GM19452 (cell line): ENCODE results near the gene PLPP3.

Source experiments
- ATAC-seq: cut with Tn5 transposase; IDR thresholded peaks from one replicate; pipeline ENCODE4 v1.9.1; 2021; ENCODE audit not compliant: unreplicated experiment

The PLPP3 gene

DNA sequence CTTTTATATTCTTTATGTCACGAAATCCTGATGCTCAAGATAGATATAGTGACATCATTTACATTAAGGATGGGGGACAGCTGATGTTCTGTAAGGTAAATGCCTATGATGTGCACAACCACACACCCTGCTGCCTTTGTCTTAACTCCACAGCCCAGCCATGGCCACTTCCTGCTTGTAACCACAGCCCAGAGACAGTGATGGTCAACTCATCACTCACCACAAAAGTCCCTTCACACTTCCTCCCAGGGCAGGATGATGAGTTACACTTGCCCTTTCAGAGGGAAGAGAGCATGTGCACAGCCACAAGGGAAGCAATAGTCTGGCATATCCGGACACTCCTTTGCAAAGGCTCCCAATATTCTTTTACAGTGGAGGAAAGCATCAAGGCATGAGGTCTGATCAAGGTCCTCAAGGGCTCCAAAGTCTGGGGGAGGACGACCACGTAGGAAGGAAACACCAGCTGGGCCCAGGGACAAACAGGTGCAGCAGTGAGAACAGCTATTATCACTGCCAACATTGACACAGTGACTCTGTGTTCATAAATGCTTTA, 53.8 kb downstream of the PLPP3 start:
- peak; percentile 86 for ATAC-seq

DNA sequence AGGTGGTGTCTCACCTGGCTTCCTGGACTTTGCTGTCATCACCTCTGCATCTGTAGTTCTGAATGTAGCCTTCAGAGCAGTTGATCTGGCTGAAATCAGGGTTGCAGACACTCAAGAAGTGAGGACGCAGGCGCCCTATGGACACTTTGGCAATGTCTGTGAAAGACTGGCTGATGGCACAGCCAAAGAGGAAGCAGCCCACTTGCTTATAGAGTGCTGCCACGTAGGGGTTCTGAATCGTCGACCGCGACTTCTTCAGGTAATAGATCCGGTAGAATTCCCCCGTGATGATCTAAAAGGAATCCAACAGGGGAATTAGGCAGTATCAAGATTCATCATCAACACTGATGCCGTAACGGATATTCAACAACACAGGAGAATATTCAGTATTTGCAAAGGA, 55.1 kb downstream of the PLPP3 start:
- ATAC-seq = no peak

DNA sequence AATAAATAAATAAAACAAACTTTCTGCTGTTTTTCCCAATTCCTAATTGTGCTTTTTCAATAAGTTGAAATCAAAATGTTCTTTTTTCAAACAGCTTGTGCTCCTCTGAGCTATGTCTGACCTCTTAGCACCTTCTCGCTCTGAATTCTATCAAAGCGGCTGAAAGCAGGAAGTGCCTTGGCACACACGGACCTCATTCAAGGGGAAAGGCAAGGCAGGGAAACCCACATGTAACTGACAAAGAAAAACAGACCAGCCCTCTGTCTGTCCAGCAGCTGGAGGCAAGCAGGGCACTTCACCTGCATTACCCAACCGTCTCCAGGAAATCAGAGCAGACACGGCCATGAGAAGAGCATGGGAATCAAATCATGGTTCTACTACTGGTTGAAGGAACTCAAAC, 56.7 kb downstream of the PLPP3 start:
- no peak for ATAC-seq

DNA sequence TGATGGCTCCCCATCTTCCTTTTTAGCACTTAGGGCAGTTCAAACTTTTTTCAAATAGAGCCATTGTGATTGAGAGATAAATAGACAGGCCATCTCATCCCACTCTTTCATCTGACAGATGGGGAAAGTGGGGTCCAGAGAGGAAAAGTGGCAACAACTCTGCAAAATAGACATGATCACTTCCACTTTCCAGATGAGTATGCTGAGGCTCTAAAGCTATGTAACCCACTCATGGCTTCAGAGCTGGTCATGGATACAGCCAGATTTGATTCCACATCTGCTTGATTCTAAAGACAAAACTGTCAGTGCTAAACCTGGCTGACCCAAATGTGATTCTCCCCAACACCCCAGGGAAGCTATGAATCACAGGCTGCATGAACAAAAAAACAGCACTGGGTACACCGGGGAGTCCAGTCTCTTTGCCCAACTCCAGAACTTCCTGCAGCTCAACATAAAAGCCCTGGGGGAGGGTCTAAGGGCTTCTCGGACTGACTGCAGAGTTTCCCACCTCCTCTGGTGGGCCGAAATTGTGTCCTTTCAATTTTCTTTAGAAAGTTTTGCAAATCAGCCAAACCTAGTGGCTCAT, 59.3 kb downstream of the PLPP3 start:
- no peak for ATAC-seq

DNA sequence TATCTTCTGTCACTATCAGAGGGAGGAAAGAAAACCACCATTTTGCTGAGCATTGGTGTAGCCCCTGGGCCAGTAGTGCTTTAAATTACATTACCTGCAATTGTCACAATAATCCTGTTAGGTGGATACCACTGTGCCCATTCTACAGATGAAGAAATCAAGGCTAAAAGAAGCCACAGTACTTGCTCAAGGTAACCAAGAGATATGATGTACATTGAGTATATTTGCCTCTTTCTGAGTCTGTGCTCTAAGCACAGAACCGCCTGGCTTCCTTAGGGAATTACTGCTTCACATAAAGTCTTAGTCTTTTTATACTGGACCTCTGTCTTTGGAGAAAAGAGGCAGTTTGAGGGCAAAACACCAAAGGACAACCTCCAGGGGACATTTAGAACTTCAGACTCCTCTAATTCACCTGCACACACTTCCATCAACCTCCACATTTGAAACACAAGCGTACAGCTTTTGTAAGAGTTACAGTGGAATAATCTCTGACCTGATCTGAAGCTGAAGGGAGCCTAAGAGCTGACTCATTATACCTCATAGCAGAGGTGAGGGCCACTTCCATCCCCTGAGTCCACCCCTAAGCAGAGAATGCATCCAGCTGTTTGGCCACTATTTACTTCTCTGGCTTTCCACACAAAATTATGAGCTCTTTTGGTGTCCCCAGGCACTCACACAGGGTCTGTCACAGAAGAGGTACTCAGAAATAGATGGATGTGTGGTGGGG, 61.8 kb downstream of the PLPP3 start:
- ATAC-seq = no peak

DNA sequence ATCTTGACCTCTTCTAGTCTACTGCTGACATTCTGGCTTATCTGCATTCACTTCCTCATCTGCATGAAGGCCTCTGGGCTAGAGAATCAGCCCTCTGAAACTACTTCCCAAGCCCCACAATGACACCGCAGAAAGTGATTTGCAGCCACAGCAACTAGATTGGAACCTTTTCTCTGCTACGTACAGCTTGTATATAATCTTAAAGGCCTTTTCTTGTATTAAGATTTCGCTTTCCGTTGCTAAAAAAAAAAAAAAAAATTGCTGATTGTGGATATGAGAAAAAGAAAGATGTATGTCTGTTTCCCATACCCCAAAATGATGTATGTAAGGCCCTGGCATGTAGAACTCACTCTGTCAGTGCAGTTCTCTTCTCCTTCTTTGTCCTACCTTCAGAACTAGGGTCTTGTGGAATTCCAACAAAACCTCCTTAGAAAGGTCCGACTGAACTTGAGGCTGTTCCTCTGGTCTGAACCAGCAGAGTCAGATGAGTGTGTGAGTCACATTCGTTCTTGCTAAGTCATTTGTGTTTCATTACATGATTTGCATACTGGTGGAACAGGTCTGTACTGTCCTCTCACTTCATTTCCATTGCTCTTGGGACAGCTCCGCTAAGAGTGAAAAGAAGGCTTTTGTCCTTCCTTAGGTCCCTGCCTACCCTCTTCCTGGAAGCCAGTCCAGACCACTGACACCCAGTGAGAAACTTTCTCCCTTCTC, 62.7 kb downstream of the PLPP3 start:
- peak; percentile 91 for ATAC-seq

DNA sequence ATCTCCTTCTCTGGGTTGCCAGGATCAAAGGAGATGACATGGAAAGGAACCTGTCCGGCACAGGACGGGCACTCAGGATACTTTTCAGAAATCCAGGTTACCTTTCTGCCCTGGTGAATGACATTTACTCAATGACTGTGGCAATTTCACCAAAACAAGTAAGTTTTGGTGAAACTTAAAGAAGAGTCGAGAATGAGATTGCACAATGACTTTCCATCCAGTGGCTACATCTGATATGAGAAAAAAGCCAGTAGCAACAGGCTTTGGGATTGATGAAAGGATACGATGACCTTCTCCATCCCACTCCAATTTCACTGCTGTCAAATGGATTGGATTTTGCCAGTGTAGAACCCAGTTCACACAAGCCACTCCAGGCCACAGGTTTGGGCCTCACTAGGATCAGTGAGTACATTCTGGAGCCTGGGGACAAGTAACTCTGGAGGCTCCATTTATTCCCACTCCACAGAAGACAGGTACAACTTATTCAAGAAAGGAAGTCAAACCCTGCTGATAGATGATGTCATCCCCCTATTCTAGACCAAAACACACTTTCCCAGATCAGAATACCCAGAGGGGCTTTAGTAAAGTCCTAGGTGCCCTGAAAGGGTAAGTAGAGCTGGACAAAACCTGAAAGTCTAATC, 63.3 kb downstream of the PLPP3 start:
- no peak for ATAC-seq

DNA sequence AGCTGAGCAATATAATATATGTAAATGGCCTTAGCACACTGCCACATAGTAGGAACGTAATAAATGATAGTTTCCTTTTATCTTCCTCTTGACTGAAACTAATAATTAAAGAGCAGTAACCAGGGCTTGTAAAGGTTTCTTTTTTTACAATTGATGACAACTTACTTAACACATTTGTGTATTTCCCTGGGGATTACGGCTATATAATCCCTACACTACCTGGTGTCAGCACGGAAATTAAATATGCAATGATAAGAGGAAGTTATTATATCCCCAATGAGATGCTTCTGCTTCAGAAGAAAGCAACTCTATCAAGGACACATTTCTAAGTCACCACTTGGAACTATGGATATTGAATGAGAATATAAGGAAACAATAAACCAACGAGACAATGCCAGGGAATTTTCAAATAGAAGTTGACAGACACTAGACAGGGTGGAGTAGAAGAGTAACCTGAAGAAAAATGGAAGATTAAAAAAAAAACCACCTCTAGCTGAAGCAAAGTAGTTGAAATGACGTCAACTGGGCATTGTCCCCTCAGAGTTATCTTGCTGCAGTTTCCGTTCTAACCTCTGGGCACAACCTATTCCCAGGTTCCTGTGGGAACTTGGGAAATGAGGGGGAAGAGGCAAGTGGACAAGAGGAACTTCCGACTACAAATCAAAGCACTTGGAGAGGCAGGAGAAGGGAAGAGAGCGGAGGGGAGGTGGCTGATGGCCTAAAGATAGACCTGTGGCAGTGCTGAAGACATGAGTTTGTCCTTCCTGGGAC, 66.5 kb downstream of the PLPP3 start:
- ATAC-seq = no peak

DNA sequence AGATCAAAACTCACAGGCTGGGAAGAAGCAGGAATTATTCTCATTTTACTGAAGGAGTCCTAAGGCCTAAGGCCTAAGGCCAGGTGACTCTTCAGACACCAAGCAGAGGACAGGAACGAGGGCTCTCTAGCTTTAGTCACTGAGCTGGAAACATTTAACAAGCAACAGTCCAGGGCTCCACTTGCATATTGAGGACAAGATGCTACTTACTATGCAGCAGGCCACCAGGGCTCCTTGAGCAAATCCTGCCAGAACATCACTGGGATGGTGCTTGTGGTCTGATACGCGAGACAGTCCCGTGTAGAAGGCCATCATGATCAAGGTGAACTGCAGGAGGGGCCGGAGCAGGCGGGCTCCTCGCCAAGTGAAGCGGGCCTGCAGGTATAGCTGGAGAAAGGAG, 67.6 kb downstream of the PLPP3 start:
- no peak for ATAC-seq

DNA sequence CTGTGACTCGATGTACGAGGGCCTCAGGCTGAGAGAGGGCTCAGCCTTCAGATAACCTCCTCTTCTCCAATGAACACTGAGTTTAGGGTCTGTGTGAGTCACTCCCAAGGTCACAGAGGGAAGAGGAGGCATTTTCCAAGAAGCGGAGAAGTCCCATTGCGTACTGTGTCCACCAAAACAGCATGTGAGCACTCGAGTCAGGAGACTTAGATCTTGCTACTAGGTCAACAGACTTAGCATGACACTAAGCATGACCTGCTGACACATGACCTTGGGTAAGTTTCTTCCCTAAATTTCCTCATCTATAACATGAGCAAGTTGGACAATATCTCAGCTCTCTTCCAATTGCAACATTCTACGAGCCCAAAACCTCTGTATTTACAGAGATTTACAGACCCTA, 68.0 kb downstream of the PLPP3 start:
- ATAC-seq = no peak

DNA sequence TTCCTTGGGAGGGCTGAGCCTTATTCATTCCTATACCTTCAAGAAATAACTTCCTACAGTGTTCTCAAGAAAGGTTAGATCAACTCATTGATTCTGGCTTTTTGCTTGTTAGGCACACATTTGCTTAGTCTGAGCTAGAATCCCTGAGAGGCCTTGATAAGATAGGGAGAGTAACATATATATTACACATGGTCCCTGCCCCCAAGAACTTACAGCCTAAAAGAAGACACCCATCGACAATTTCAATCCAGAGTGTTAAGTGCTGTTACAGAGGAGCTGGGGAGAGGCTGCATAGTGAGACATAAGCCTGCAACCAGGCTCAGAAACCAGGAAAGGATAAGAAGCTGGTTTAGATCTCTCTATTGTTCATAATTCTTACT, 68.7 kb downstream of the PLPP3 start:
- no peak for ATAC-seq

DNA sequence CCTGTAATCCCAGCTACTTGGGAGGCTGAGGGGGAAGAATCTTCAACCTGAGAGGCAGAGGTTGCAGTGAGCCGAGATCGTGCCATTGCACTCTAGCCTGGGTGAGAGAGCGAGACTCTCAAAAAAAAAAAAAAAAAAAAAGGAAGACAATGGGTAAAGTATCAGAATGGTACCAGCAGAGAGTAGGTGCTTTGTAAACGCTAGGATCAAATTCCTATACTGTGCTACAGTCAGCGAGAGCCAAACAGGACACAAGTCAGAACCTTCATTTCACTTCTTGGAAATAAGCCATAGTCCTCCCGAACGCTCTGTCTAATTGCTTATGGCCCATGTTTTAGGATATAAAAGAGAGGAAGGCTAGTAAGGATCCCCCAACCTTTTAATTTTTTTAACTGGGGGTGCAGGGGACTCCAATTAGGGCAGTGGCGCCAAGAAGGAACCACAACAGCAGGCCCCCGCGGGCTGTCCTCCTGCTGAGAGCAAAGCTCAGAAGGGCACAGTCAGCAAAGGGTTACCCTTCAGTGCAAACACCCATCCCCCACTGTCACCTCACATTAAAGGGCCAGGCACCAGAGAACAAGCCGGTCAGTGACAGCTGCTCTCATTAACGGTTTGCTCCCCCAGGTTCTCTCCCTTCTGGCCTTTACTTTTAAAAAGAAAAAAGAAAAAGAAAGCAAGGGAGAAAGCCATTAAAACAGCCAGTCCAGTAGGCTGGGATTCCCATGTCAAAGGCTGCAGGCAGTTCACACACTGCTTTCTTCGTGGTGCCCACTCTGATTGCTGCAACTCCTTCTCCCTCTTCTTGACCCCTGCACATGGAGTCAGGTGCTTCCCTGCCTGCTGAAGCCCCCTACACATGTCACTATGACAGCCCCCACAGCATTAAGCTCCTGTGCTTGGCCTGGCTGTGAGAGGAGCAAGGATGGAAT, 69.4 kb downstream of the PLPP3 start:
- no peak for ATAC-seq

DNA sequence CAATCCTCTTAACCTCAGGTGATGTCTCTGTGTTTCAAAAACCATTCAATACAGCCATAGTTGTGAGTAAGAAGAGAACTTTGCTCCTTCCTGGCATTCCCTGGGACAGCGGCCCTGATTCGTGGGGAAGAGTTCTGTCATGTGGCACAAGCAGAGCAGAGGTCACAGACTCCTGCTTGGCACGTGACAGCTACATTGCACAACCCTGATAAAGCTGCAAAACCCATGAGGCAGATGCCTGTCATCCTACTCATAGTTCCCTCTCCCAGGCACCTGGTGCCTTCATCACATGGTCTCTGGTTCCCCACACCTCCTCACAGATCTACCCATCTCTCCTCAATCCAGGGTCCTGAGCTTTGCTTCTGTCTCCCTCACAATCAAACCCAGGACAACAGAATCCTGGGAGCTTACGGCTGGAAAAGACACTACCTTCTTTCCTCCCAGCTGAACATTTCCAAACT, 70.8 kb downstream of the PLPP3 start:
- no peak for ATAC-seq

DNA sequence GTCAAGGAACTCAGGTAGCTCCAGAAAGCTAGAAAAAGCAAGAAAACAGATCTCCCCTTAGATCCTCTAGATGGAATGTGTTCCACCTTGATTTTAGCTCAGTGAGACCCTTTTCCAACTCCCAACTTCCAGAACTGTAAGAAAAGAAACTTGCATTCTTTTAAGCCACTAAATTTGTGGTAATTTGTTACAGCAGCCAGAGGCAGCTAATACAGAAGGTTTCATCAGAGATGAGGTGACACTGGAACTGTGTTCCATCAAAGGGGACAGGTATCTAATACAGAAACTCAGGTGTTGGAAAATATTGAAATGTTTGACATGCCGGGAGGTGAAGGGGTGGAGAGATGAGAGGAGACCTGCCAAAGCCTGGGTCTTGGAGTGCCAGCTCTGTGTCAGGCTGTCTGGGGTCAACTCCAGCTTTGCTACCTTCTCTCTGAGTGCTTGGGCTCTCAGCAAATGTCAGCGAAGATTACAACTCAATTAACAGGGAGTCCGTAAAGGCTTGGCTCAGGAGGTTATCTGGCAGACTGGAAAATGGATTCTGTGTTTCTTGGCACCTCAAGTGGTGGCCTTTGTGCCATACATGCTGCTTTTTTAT, 71.3 kb downstream of the PLPP3 start:
- ATAC-seq = no peak

DNA sequence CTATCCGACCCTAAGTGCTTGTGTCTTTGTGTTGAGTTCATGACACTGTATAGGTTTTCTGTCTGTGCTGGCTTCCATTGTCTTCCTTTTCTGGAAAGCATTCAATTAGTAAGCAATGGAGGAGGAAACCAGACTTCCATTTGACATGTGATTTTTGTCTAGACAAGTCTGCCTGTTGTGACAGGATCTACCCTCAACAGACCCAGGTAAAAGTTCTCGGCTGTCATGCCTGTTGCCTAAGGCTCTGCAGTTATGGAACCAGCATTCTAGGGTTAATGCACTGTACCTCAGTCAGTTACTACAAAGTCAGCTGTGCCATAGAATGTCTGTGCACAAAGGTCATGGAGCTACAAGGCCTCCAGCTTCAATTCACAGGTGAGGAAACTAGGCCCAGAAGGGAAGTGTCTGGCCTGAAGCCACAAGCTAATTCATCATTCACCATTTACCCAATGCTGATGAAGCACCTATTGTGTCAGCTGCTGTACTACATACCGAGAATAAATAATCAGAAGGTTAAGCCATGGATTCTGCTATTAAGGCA, 72.3 kb downstream of the PLPP3 start:
- no peak for ATAC-seq

DNA sequence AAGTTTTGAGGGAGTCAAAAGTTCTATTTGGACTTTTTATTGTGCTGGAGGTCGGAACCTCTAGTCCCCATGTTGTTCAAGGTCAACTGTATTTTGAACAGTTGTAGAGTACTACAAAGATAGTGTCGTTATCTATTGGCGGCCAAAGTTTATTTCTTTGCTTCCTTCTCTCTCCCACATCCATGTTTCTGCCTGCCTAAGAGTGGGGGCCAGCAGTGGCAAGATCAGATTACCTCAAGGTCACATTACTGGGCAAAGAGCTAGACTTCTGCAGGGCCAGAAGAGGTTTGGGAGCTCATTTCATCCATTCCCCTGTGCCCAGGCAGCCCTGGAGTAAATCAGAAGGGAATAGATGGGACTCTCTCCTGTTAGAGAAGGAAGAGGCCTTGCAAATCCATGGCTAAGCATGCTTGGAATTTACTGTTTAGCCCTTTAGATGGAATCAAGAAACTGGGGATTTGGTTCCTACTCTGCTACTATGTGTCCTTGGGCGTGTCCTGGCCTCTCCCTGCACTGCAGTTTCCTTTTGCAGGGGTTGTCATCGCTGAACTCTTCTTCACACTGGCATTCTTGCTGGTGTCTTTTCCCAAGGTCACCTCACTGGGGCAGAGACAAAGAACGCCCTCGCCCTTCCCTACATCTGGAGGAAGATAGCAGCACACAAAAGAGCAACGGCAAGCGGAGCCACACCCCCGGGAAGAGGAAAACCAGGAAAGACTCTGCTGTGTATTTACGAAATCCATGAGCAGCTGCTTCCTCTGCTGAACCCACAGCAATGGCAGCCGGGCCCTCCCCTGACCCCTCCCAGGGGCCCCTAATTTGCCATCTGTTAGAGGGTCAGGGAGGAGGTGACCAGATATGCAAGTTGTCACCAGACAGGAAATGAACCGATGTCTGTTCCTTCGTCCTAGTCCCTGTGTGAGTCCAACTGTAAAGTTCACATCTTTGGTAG, 73.3 kb downstream of the PLPP3 start:
- ATAC-seq = no peak

DNA sequence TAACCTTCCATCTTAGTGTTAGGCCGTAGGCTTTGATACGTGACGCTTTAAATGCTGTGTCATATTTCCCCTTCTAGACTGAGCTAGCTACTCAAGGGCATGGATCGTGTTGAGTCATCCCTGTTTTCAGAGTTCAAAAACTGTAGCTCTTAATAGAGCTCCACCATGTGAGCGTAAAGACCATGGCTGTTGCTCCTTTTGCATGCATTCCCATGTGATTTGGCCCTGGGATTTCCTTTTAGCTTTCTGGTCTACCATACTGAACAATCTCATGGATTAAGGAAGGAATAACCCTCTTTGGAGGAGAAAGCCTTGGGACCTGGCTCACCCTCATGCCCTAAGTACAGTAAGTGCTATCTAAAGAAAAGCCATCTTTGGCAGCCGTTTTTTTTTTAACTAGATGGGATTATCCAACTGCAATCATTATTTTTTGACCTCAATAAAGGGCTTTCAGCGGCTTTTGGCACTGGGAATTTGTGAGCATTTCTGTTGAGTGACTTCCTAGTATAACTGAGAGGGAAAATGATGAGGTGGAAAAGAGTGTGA, 76.6 kb downstream of the PLPP3 start:
- no peak for ATAC-seq

DNA sequence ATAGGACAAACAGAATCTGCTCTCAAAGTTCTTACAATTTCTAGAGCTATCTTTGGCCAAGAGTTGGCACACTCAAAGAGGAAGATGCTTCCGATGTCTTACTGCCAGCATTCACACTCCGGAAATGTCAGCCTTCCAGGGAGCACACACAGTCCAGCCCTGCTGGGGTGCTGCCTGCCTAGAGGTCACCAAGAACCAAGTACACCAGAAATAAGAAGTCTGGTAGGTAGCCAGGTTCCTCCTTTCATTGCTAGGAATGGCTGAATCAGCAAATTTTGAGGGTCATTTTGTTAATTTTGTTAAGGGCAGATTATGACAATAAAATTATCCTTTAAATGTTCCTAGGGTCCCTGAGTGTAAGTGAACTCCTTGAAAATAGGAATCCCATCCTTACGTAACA, 77.5 kb downstream of the PLPP3 start:
- no peak for ATAC-seq
